Measurements from ENCODE around the gene PHLPP1. TPM values are rescaled to one million over a fixed set of nuclear protein-coding genes. Genes with fewer than 3 reads are reported as not detected.
A peak's percentile ranks its signal among the peaks of the same experiment; 100 is the strongest.

Gene PHLPP1
- total and polyA plus RNA-seq, 9 of the 15 experiments (the other 6 are each of a cell fraction or from before 2014, with no cell fraction given), result 0.56 to 9.0 (median 4.5) TPM

- TF ChIP-seq POLR2H (tag; IDR thresholded peaks at IDR 0.05; ENCODE audit: low read depth) (no peak), THRAP3 (IDR thresholded peaks at IDR 0.05; ENCODE audit: borderline replicate concordance) (no peak), STAG1 (CRISPR knock-in tag; IDR thresholded peaks at IDR 0.05; ENCODE audit: borderline replicate concordance) (no peak), ZNF75A (CRISPR knock-in tag; IDR thresholded peaks at IDR 0.05) (no peak), MTA2 (IDR thresholded peaks at IDR 0.05; ENCODE audit: low read depth) (peak; percentile 62), ZNF609 (CRISPR knock-in tag; IDR thresholded peaks at IDR 0.05; ENCODE audit: borderline replicate concordance) (no peak), ZNF121 (CRISPR knock-in tag; conservative IDR thresholded peaks at IDR 0.05) (no peak), MEF2A (IDR thresholded peaks at IDR 0.05; ENCODE audit: control insufficient read depth, low read depth, low read length) (no peak), GATA2 (CRISPR knock-in tag; IDR thresholded peaks at IDR 0.05) (peak; percentile 57; the same call in 1 of the 2 replicates), RBM34 (IDR thresholded peaks at IDR 0.05; ENCODE audit: borderline replicate concordance, insufficient read depth, low read length) (no peak), ZNF785 (CRISPR knock-in tag; IDR thresholded peaks at IDR 0.05) (no peak), OTX1 (CRISPR knock-in tag; IDR thresholded peaks at IDR 0.05) (no peak), ZNF436 (CRISPR knock-in tag; IDR thresholded peaks at IDR 0.05) (no peak)
- TF ChIP-seq, protein P1, sequence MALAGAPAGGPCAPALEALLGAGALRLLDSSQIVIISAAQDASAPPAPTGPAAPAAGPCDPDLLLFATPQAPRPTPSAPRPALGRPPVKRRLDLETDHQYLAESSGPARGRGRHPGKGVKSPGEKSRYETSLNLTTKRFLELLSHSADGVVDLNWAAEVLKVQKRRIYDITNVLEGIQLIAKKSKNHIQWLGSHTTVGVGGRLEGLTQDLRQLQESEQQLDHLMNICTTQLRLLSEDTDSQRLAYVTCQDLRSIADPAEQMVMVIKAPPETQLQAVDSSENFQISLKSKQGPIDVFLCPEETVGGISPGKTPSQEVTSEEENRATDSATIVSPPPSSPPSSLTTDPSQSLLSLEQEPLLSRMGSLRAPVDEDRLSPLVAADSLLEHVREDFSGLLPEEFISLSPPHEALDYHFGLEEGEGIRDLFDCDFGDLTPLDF (CRISPR knock-in tag; IDR thresholded peaks at IDR 0.05), result no peak
- TF ChIP-seq, protein P2, sequence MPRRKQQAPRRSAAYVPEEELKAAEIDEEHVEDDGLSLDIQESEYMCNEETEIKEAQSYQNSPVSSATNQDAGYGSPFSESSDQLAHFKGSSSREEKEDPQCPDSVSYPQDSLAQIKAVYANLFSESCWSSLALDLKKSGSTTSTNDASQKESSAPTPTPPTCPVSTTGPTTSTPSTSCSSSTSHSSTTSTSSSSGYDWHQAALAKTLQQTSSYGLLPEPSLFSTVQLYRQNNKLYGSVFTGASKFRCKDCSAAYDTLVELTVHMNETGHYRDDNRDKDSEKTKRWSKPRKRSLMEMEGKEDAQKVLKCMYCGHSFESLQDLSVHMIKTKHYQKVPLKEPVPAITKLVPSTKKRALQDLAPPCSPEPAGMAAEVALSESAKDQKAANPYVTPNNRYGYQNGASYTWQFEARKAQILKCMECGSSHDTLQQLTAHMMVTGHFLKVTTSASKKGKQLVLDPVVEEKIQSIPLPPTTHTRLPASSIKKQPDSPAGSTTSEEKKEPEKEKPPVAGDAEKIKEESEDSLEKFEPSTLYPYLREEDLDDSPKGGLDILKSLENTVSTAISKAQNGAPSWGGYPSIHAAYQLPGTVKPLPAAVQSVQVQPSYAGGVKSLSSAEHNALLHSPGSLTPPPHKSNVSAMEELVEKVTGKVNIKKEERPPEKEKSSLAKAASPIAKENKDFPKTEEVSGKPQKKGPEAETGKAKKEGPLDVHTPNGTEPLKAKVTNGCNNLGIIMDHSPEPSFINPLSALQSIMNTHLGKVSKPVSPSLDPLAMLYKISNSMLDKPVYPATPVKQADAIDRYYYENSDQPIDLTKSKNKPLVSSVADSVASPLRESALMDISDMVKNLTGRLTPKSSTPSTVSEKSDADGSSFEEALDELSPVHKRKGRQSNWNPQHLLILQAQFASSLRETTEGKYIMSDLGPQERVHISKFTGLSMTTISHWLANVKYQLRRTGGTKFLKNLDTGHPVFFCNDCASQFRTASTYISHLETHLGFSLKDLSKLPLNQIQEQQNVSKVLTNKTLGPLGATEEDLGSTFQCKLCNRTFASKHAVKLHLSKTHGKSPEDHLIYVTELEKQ (CRISPR knock-in tag; IDR thresholded peaks at IDR 0.05), result no peak
- TF ChIP-seq, protein P3, sequence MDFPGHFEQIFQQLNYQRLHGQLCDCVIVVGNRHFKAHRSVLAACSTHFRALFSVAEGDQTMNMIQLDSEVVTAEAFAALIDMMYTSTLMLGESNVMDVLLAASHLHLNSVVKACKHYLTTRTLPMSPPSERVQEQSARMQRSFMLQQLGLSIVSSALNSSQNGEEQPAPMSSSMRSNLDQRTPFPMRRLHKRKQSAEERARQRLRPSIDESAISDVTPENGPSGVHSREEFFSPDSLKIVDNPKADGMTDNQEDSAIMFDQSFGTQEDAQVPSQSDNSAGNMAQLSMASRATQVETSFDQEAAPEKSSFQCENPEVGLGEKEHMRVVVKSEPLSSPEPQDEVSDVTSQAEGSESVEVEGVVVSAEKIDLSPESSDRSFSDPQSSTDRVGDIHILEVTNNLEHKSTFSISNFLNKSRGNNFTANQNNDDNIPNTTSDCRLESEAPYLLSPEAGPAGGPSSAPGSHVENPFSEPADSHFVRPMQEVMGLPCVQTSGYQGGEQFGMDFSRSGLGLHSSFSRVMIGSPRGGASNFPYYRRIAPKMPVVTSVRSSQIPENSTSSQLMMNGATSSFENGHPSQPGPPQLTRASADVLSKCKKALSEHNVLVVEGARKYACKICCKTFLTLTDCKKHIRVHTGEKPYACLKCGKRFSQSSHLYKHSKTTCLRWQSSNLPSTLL (IDR thresholded peaks at IDR 0.05), result no peak
These were observed 135.4 kb downstream of the PHLPP1 start (continued) for GRCh38 chr18:62850619-62851306.
